ENCODE data around the gene GRHPR. TPM values are rescaled to one million over a fixed set of nuclear protein-coding genes. Genes with fewer than 3 reads are reported as not detected.

GRHPR gene
- total and polyA plus RNA-seq, 4 donors, result 125 to 524 (median 294) TPM

DNA sequence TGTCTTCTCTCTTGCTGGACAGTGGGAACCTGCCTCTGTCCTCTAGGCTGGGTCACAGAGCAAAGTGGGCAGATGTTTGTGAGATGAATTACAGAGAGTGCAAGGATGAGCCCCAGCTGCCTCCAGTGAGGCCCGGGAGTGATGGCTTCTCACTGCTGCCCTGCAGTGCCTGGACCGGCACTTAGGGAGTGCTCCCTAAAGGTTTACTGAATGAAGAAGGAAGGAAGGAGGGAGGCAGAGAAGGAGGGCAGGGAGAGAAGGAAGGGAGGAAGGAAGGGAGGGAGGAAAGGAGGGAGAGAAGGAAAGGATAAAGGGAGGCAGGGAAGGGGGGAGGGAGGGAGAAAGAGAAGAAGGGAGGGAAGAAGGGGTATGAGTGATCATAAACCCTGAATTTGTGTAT is 42.7 kb upstream of the GRHPR start:
- peaks cover 0 to 2% (median 0%) of the 10 kb centered on the region in 4 donors for H3K9me3 ChIP-seq (ENCODE audit: control insufficient read depth in 4 of 4, low read length in 3 of 4)
- no peak overlapping the region for H3K27ac ChIP-seq (ENCODE audit: low read depth in 1 of 2, low read length in 2 of 2)
- 93% methylated on average over 2 of the region's 2 CpGs for WGBS
- DNase-seq (ENCODE audit: low spot score), result no peak
- no peaks in the 10 kb centered on the region for H3K4me1 ChIP-seq (ENCODE audit: control insufficient read depth in 4 of 4, insufficient read depth in 4 of 4, low read length in 3 of 4)
- TF ChIP-seq ZBTB33 (IDR thresholded peaks at IDR 0.05), result no peak
- no peak for TF ChIP-seq YY1 (IDR thresholded peaks at IDR 0.05)
- TF ChIP-seq GABPA (IDR thresholded peaks at IDR 0.05 in 1 of 2, conservative IDR thresholded peaks at IDR 0.05 in 1 of 2), result no peak
- no peak for TF ChIP-seq TAF1 (conservative IDR thresholded peaks at IDR 0.05)
- TF ChIP-seq HNF4G (IDR thresholded peaks at IDR 0.05), result no peak
- no peak for TF ChIP-seq RAD21 (IDR thresholded peaks at IDR 0.05)
- TF ChIP-seq JUND (IDR thresholded peaks at IDR 0.05), result no peak
- TF ChIP-seq FOXA2 (IDR thresholded peaks at IDR 0.05), result no peak
- TF ChIP-seq MAX (IDR thresholded peaks at IDR 0.05), result no peak
- H3K9ac ChIP-seq (ENCODE audit: low read depth in 1 of 2, low read length in 2 of 2), result no peak overlapping the region
- no peaks in the 10 kb centered on the region for H3K36me3 ChIP-seq (ENCODE audit: control insufficient read depth in 4 of 4, insufficient read depth in 3 of 4, low read depth in 1 of 4, low read length in 3 of 4)
- no peak overlapping the region for H3K4me3 ChIP-seq (ENCODE audit: low read depth in 1 of 3, low read length in 3 of 3)
- no peaks in the 10 kb centered on the region for H3K27me3 ChIP-seq (ENCODE audit: control insufficient read depth in 4 of 4, insufficient read depth in 4 of 4, low read length in 3 of 4)

- H3K9ac ChIP-seq (ENCODE audit: low read depth in 1 of 2, low read length in 2 of 2), result no peak overlapping the region
- DNase-seq (ENCODE audit: low spot score), result no peak
- 93% methylated on average over 9 of the region's 9 CpGs for WGBS
- no peak overlapping the region for H3K27ac ChIP-seq (ENCODE audit: low read depth in 1 of 2, low read length in 2 of 2)
- no peaks in the 10 kb centered on the region for H3K4me1 ChIP-seq (ENCODE audit: control insufficient read depth in 4 of 4, insufficient read depth in 4 of 4, low read length in 3 of 4)
- H3K9me3 ChIP-seq (ENCODE audit: control insufficient read depth in 4 of 4, low read length in 3 of 4), result peaks cover 0 to 2% (median 0%) of the 10 kb centered on the region in 4 donors
- no peaks in the 10 kb centered on the region for H3K27me3 ChIP-seq (ENCODE audit: control insufficient read depth in 4 of 4, insufficient read depth in 4 of 4, low read length in 3 of 4)
- TF ChIP-seq EGR1 (IDR thresholded peaks at IDR 0.05; ENCODE audit: low read depth in 2 of 2), result no peak
- no peak for TF ChIP-seq SP1 (IDR thresholded peaks at IDR 0.05)
- TF ChIP-seq RXRA (IDR thresholded peaks at IDR 0.05), result no peak
- no peak for TF ChIP-seq ATF3 (IDR thresholded peaks at IDR 0.05)
- TF ChIP-seq MAX (IDR thresholded peaks at IDR 0.05), result no peak
- no peak for TF ChIP-seq GABPA (IDR thresholded peaks at IDR 0.05 in 1 of 2, conservative IDR thresholded peaks at IDR 0.05 in 1 of 2)
- TF ChIP-seq, protein P1, sequence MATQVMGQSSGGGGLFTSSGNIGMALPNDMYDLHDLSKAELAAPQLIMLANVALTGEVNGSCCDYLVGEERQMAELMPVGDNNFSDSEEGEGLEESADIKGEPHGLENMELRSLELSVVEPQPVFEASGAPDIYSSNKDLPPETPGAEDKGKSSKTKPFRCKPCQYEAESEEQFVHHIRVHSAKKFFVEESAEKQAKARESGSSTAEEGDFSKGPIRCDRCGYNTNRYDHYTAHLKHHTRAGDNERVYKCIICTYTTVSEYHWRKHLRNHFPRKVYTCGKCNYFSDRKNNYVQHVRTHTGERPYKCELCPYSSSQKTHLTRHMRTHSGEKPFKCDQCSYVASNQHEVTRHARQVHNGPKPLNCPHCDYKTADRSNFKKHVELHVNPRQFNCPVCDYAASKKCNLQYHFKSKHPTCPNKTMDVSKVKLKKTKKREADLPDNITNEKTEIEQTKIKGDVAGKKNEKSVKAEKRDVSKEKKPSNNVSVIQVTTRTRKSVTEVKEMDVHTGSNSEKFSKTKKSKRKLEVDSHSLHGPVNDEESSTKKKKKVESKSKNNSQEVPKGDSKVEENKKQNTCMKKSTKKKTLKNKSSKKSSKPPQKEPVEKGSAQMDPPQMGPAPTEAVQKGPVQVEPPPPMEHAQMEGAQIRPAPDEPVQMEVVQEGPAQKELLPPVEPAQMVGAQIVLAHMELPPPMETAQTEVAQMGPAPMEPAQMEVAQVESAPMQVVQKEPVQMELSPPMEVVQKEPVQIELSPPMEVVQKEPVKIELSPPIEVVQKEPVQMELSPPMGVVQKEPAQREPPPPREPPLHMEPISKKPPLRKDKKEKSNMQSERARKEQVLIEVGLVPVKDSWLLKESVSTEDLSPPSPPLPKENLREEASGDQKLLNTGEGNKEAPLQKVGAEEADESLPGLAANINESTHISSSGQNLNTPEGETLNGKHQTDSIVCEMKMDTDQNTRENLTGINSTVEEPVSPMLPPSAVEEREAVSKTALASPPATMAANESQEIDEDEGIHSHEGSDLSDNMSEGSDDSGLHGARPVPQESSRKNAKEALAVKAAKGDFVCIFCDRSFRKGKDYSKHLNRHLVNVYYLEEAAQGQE (IDR thresholded peaks at IDR 0.05), result no peak
- TF ChIP-seq ZBTB33 (IDR thresholded peaks at IDR 0.05), result no peak
- TF ChIP-seq, protein P2, sequence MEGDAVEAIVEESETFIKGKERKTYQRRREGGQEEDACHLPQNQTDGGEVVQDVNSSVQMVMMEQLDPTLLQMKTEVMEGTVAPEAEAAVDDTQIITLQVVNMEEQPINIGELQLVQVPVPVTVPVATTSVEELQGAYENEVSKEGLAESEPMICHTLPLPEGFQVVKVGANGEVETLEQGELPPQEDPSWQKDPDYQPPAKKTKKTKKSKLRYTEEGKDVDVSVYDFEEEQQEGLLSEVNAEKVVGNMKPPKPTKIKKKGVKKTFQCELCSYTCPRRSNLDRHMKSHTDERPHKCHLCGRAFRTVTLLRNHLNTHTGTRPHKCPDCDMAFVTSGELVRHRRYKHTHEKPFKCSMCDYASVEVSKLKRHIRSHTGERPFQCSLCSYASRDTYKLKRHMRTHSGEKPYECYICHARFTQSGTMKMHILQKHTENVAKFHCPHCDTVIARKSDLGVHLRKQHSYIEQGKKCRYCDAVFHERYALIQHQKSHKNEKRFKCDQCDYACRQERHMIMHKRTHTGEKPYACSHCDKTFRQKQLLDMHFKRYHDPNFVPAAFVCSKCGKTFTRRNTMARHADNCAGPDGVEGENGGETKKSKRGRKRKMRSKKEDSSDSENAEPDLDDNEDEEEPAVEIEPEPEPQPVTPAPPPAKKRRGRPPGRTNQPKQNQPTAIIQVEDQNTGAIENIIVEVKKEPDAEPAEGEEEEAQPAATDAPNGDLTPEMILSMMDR (IDR thresholded peaks at IDR 0.05; ENCODE audit: low read depth, low read length, missing input control), result no peak
- no peak for TF ChIP-seq NR2F2 (IDR thresholded peaks at IDR 0.05)
- no peak for TF ChIP-seq FOXA2 (IDR thresholded peaks at IDR 0.05)
- no peak for TF ChIP-seq HNF4G (IDR thresholded peaks at IDR 0.05)
- TF ChIP-seq HNF4A (conservative IDR thresholded peaks at IDR 0.05), result no peak
- no peak for TF ChIP-seq YY1 (IDR thresholded peaks at IDR 0.05)
- no peak overlapping the region for H3K4me3 ChIP-seq (ENCODE audit: low read depth in 1 of 3, low read length in 3 of 3)
- H3K36me3 ChIP-seq (ENCODE audit: control insufficient read depth in 4 of 4, insufficient read depth in 3 of 4, low read depth in 1 of 4, low read length in 3 of 4), result no peaks in the 10 kb centered on the region
Observed at GRCh38 chr9:37380570-37380969, 41.9 kb upstream of the GRHPR start.

Measured in liver (tissue), 9 donors.